Testis (tissue), 3 donors: ENCODE results near the gene DENND4B. TPM values are rescaled to one million over a fixed set of nuclear protein-coding genes. Genes with fewer than 3 reads are reported as not detected.
"Not testable (repeated sequence)": the region's sequence is repeated elsewhere in the genome, so short reads cannot be mapped to it uniquely, and the experiment has no call there.

Experiments used
- DNase-seq: peaks from one replicate; pipeline ENCODE4 v3.0.0-alpha.2; 2019
- H3K27ac ChIP-seq, 2 donors: fragments of 200-600 bp; sonication (generic); one replicate each; pipeline ENCODE4 v1.5.1; 2019
- H3K27me3 ChIP-seq: fragments of 200-600 bp; sonication (generic); one replicate; pipeline ENCODE4 v1.5.1; 2019
- H3K36me3 ChIP-seq: fragments of 200-600 bp; sonication (generic); one replicate; pipeline ENCODE4 v1.5.1; 2017; ENCODE audit warnings: low read depth; ENCODE audit errors: missing control alignments
- H3K4me1 ChIP-seq: fragments of 200-600 bp; sonication (generic); one replicate; pipeline ENCODE4 v1.5.1; 2019
- H3K4me3 ChIP-seq, 2 donors: fragments of 200-600 bp; sonication (generic); one replicate each; pipeline ENCODE4 v1.5.1; 2017 to 2019
- H3K9me3 ChIP-seq: fragments of 200-600 bp; sonication (generic); one replicate; pipeline ENCODE4 v1.5.1; 2017
- POLR2A ChIP-seq: fragments of 450-650 bp; IDR thresholded peaks from one replicate; pipeline ENCODE4 v1.6.1; 2017; ENCODE audit warnings: antibody characterized with exemption, mild to moderate bottlenecking, moderate library complexity
- WGBS, 2 donors: methylation state at CpG; one replicate each; pipeline ENCODE4 v1.1.5; 2018; 5-methylcytosine and 5-hydroxymethylcytosine counted together
- intact Hi-C: fragments of 100-400 bp; cut with DNase I; formaldehyde crosslinking; loops from one replicate; pipeline ENCODE4 v1.15.1; 2023; ENCODE audit warnings: low total_unique reads
- polyA plus RNA-seq: library from polyadenylated mRNA; stranded (reverse); fragments of 350-450 nt; fragmentation: Illumina TruSeq; extraction: RNeasy Lipid Tissue Mini Kit (QIAGEN cat#74804); gene quantifications from one replicate; pipeline ENCODE4 v1.2.3, GENCODE V29; 2014; ENCODE audit warnings: low read depth, low replicate concordance; ENCODE audit not compliant: insufficient read depth
- total RNA-seq, 2 donors: library from RNA; depleted of rRNA; stranded (reverse); fragments of >200 nt; gene quantifications; one replicate each; pipeline ENCODE4 v1.2.3, GENCODE V29; 2016
- TF ChIP-seq, protein P1 (sequence below), 3 experiments: fragments of 450-650 bp in 2 of 3; fragments of 200-600 bp in 1 of 3; sonication (generic) in 1 of 3; IDR thresholded peaks; one replicate each; pipeline ENCODE4 v1.5.1; 2016 to 2019; ENCODE audit warnings: antibody characterized with exemption in 3 of 3, mild to moderate bottlenecking in 2 of 3, moderate library complexity in 1 of 3

DENND4B gene
- total and polyA plus RNA-seq, 3 donors from 2014 or later, result 25.4 to 59.0 (median 54.5) TPM

- Histone ChIP-seq H3K36me3 (no peaks in the 10 kb centered on the region), H3K9me3 (no peaks in the 10 kb centered on the region), H3K4me3 (no peak overlapping the region), H3K27me3 (no peaks in the 10 kb centered on the region), H3K4me1 (peaks cover 8% of the 10 kb centered on the region), H3K27ac (no peak overlapping the region)
- WGBS, 2 donors, result 96 to 97% methylated on average over 6 of the region's 6 CpGs
- no peak for DNase-seq
- no peak for TF ChIP-seq POLR2A
- TF ChIP-seq, protein P1, sequence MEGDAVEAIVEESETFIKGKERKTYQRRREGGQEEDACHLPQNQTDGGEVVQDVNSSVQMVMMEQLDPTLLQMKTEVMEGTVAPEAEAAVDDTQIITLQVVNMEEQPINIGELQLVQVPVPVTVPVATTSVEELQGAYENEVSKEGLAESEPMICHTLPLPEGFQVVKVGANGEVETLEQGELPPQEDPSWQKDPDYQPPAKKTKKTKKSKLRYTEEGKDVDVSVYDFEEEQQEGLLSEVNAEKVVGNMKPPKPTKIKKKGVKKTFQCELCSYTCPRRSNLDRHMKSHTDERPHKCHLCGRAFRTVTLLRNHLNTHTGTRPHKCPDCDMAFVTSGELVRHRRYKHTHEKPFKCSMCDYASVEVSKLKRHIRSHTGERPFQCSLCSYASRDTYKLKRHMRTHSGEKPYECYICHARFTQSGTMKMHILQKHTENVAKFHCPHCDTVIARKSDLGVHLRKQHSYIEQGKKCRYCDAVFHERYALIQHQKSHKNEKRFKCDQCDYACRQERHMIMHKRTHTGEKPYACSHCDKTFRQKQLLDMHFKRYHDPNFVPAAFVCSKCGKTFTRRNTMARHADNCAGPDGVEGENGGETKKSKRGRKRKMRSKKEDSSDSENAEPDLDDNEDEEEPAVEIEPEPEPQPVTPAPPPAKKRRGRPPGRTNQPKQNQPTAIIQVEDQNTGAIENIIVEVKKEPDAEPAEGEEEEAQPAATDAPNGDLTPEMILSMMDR (IDR thresholded peaks at IDR 0.05), result no peak
- intact Hi-C loops, result no loop called here
Observed at GRCh38 chr1:153899509-153899908, 47.0 kb downstream of the DENND4B start.

GRCh38 chr1:153895866-153896265 lies 50.7 kb downstream of the DENND4B start:
- H3K4me3 ChIP-seq, H3K27ac ChIP-seq, DNase-seq, H3K9me3 ChIP-seq, H3K27me3 ChIP-seq, H3K4me1 ChIP-seq, intact Hi-C loops, H3K36me3 ChIP-seq: not testable (repeated sequence)
- 58 to 82% methylated on average over 1 of the region's 1 CpG for WGBS, 2 donors

DNA sequence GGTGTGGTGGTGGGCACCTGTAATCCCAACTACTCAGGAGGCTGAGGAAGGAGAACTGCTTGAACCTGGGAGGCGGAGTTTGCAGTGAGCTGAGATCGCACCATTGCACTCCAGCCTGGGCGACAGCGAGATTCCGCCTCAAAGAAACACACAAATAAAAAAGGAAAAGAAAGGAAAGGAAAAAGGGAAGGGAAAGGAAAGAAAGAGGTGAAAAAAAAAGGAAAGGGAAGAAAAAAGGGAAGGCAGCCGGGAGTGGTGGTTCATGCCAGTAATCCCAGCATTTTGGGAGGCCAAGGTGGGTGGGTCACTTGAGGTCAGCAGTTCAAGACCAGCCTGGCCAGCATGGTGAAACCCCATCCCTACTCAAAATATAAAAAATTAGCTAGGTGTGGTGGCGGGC lies 55.5 kb downstream of the DENND4B start:
- intact Hi-C loops, DNase-seq, H3K36me3 ChIP-seq, H3K27ac ChIP-seq, H3K4me1 ChIP-seq, H3K9me3 ChIP-seq, H3K27me3 ChIP-seq, H3K4me3 ChIP-seq: not testable (repeated sequence)
- 92 to 95% methylated on average over 6 to 7 of the region's 7 CpGs for WGBS, 2 donors

- no peak for DNase-seq
- Histone ChIP-seq H3K9me3 (no peaks in the 10 kb centered on the region), H3K36me3 (no peaks in the 10 kb centered on the region), H3K27me3 (no peaks in the 10 kb centered on the region), H3K27ac (peak overlapping the region in 1 of 2 donors; percentile 46), H3K4me1 (peaks cover 4% of the 10 kb centered on the region), H3K4me3 (no peak overlapping the region)
- TF ChIP-seq, protein P1 (IDR thresholded peaks at IDR 0.05), result no peak
- no peak for TF ChIP-seq POLR2A
- intact Hi-C loops, result no loop called here
- WGBS, 2 donors, result 9 to 11% methylated on average over 3 of the region's 3 CpGs
Observed at GRCh38 chr1:153888533-153888932, 58.0 kb downstream of the DENND4B start.

- TF ChIP-seq, protein P1 (IDR thresholded peaks at IDR 0.05), result no peak
- no peak for TF ChIP-seq POLR2A
- H3K4me1 ChIP-seq, result peaks cover 21% of the 10 kb centered on the region
- no peaks in the 10 kb centered on the region for H3K9me3 ChIP-seq
- no peaks in the 10 kb centered on the region for H3K27me3 ChIP-seq
- H3K4me3 ChIP-seq, result no peak overlapping the region
- no peak for DNase-seq
- no peaks in the 10 kb centered on the region for H3K36me3 ChIP-seq
- 74 to 81% methylated on average over 3 of the region's 3 CpGs for WGBS, 2 donors
- intact Hi-C loops, result no loop called here
- no peak overlapping the region for H3K27ac ChIP-seq
Observed at GRCh38 chr1:153886127-153886526, 60.4 kb downstream of the DENND4B start.

- peaks cover 26% of the 10 kb centered on the region for H3K4me1 ChIP-seq
- H3K27ac ChIP-seq, result no peak overlapping the region
- H3K9me3 ChIP-seq, result no peaks in the 10 kb centered on the region
- no peak overlapping the region for H3K4me3 ChIP-seq
- no peaks in the 10 kb centered on the region for H3K36me3 ChIP-seq
- WGBS, 2 donors, result 80 to 88% methylated on average over 4 of the region's 4 CpGs
- no peak for DNase-seq
- no peaks in the 10 kb centered on the region for H3K27me3 ChIP-seq
- intact Hi-C loops, result no loop called here
- TF ChIP-seq, protein P1 (IDR thresholded peaks at IDR 0.05), result no peak
- TF ChIP-seq POLR2A, result no peak
Observed at GRCh38 chr1:153883223-153883622, 63.3 kb downstream of the DENND4B start.
